Measurements from ENCODE around the gene CD96.
"Not testable (repeated sequence)": the region's sequence is repeated elsewhere in the genome, so short reads cannot be mapped to it uniquely, and the experiment has no call there.

Gene CD96

GRCh38 chr3:111548756-111549155 lies 6.8 kb downstream of the CD96 start:
- DNase-seq (ENCODE audit: low read depth in 2 of 2), result no peak

DNA sequence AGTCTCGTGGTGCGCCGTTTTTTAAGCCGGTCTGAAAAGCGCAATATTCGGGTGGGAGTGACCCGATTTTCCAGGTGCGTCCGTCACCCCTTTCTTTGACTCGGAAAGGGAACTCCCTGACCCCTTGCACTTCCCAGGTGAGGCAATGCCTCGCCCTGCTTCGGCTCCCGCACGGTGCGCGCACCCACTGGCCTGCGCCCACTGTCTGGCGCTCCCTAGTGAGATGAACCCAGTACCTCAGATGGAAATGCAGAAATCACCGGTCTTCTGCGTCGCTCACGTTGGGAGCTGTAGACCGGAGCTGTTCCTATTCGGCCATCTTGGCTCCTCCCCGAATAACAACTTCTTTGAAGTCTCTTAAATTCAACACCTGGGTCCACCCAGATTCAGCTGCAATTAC lies 19.9 kb downstream of the CD96 start:
- not testable (repeated sequence) for DNase-seq (ENCODE audit: low read depth in 2 of 2)

GRCh38 chr3:111566844-111567243 lies 24.8 kb downstream of the CD96 start:
- DNase-seq (ENCODE audit: low read depth in 2 of 2), result no peak

- no peak for DNase-seq (ENCODE audit: low read depth in 2 of 2)
These were observed 26.4 kb downstream of the CD96 start for GRCh38 chr3:111568355-111568754.

DNA sequence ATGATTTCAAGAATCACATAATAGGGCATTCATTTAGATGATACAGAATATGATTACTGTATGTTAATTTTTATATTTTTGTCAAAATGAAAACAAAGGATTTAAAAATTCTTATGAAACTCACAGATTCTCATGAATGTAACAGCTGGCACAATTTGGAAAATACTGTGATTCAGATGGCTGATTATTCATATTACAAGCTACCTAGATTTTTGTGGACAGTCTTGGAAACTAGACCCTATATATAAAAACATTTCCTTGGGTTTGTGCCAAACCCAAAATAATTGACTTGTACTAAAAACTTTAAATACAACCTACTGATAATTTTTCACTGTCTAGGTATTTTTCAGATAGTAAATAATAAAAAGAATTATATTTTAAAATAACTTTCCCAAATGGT lies 26.9 kb downstream of the CD96 start:
- DNase-seq (ENCODE audit: low read depth in 2 of 2), result no peak

- no peak for DNase-seq (ENCODE audit: low read depth in 2 of 2)
These were observed 28.5 kb downstream of the CD96 start for GRCh38 chr3:111570404-111571030.

DNA sequence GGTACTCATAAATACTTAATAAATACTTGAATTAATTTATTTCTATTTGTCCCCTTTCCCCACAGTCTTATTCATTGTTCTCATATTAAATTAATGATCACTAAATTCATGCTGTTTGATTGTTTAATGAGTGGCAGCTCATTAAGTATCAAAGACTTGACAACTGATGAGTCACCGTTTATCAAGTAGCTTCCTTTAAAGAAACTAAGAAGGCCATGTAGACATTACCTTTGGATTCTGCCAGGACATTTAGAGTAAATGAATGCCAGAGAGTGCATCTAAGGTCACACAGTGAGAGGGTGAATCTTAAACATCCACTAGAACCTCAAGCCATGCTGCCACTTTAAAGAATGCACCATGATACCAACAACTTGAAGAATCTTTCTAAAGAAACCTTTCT lies 29.3 kb downstream of the CD96 start:
- DNase-seq (ENCODE audit: low read depth in 2 of 2), result no peak

- no peak for DNase-seq (ENCODE audit: low read depth in 2 of 2)
These were observed 30.0 kb downstream of the CD96 start for GRCh38 chr3:111571907-111572460.

- no peak for DNase-seq (ENCODE audit: low read depth in 2 of 2)
These were observed 35.1 kb downstream of the CD96 start for GRCh38 chr3:111577113-111577512.

GRCh38 chr3:111577798-111578685 lies 36.0 kb downstream of the CD96 start:
- DNase-seq (ENCODE audit: low read depth in 2 of 2), result no peak

GRCh38 chr3:111578867-111579266 lies 36.9 kb downstream of the CD96 start:
- DNase-seq (ENCODE audit: low read depth in 2 of 2), result no peak

- DNase-seq (ENCODE audit: low read depth in 2 of 2), result no peak
These were observed 37.5 kb downstream of the CD96 start for GRCh38 chr3:111579495-111579894.

DNA sequence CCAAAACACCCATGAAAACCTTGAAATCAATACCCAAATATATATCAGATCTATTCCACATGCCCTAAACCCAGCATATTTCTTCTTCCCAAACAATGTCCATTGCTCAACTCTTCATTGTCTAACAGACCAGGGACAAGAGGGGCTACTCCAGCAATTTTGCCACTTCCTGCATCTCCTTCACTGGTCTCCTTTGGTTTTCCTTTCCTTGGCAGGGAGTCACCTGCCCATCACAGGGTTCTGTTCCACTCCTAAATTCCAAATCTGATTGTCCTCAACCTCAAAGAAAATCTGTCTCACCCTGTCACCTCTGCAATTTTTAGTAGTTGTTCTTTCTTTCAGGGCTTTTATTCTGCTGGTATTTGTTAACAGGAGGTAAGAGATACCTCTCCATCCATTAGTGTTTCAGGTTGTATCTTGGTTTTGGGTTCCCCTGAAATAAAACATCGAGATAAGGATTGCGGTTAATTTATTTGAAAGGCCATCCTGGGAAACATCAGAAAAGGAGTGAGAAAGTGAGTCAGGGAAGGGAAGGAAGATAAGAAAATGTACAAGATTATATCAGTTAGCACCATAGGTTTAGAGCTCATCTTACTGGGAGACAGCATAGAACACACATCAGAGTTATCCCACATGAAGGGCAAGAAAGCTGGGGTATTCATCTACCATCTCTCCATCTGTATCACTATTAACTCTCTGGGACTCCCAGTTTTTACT lies 39.6 kb downstream of the CD96 start:
- no peak for DNase-seq (ENCODE audit: low read depth in 2 of 2)

GRCh38 chr3:111582120-111582474 lies 40.1 kb downstream of the CD96 start:
- no peak for DNase-seq (ENCODE audit: low read depth in 2 of 2)

DNA sequence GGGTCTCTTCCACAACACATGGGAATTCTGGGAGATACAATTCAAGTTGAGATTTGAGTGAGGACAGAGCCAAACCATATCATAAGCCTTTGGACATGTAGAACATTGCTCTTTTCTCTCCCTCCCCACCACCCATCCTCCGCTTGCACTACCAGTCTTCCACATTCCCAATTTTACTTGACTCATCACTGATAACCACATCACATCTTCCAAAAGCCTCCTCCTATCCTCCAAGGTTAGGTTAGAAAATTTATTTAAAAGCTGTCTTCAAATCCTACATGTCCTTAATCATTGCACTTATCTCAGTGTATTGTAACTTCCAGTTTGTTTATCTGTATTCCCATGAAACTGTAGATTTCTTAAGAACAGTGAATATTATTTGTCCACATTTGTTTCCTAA lies 42.7 kb downstream of the CD96 start:
- DNase-seq (ENCODE audit: low read depth in 2 of 2), result no peak

DNA sequence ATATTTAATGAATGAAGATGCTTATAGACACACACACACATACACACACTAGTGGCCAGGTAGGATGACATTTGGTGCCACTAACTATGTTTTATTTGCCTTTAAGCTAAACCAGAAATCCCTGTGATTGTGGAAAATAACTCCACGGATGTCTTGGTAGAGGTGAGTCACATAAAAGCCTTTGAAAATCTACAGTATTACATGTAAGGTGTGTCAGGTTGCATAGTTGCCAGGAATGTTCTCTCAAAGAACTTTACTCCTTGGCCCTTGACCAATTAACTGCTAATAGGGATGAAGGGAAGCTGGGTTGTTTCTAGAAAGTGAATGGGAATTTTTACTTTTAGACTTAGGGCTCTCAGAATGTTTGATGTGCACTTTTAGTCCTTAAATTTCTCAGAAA lies 43.2 kb downstream of the CD96 start:
- no peak for DNase-seq (ENCODE audit: low read depth in 2 of 2)

- DNase-seq (ENCODE audit: low read depth in 2 of 2), result no peak
These were observed 46.5 kb downstream of the CD96 start for GRCh38 chr3:111588527-111588926.

DNA sequence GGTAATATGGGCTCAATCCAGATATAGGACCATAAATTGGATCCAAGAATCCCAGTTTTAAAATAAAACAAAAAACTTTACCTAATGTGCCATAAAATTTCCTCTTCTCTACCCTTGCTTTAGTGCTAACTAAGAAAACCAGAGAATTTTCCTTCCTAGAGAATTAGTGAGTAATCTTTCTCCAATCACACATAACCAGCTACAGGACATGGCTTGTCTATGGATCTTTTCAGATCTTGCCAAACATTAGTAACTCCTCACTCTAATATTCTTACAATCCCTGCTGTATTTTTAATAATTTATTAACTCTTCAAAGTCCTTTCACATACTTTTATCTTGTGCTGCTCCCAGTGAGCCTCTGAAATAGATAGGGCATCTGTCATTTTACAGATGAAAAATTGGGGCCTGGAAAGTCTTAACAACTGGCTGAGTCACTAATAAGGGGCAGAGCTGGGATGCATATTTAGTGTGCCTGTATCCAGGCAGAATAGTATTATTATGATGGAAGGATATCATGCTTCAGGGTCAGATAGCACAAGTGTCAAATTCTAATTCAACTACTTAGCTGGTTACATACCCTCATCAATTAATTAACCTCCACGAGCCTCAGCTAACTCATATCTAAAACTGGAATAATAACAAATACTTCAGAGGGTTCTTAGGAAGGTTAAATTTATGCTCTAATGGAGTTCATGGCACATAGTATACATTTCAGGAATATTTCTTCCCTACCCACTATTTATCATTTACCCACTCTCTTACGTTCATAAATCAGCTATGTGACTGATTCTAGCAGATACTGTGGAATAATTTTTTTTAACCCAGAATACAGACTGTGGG lies 47.5 kb downstream of the CD96 start:
- DNase-seq (ENCODE audit: low read depth in 2 of 2), result no peak

DNA sequence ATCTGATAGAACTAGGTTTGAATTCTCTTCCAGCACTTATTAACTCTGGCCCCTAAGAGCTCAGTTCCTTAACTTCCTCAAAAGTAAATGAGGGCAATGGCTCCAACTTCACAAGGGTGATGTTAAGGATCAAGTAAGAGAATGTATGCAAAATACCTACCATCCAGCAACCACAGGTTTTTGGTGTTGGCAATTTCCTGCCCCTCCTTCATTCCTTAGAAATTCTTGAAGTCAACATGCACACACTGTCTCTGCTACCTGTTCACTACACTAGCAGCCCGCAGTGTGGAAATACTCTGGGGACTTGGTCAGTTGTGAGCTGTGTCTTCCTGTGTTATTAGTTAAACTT lies 48.1 kb downstream of the CD96 start:
- DNase-seq (ENCODE audit: low read depth in 2 of 2), result no peak

GRCh38 chr3:111591555-111591954 lies 49.6 kb downstream of the CD96 start:
- no peak for DNase-seq (ENCODE audit: low read depth in 2 of 2)

DNA sequence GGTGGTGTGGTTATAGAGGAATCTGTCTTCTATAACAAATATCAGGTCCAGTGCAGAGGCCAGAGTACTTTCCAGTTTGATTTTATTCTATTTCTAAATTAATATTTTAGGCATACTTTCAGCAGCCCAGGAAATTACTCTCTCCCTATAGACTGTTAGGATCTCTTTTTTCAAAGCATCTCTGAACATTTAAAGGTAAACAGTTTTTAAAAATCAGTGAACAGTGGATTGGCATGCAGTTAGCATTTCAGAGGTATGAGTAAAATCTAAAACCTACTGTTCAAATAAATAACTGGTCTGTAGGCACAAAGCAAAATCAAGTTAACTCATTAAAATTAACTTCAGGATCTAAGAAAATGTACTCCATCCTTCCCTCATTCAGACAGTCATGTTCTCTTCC lies 50.1 kb downstream of the CD96 start:
- no peak for DNase-seq (ENCODE audit: low read depth in 2 of 2)

GRCh38 chr3:111592936-111593335 lies 50.9 kb downstream of the CD96 start:
- no peak for DNase-seq (ENCODE audit: low read depth in 2 of 2)
